ENCODE results near the gene MAPK8IP3. TPM values are rescaled to one million over a fixed set of nuclear protein-coding genes. Genes with fewer than 3 reads are reported as not detected.

The MAPK8IP3 gene
- total RNA-seq, 1 experiment from 2014 or later: 35.2 TPM

- Histone ChIP-seq H3K4me3 (ENCODE audit: insufficient read depth, low read depth, low read length) (no peak overlapping the region), H3K36me3 (replicated peaks; ENCODE audit: control insufficient read depth, insufficient read depth, low read length) (peaks cover 2% of the 10 kb centered on the region), H3K27me3 (ENCODE audit: control insufficient read depth, insufficient read depth, low read length) (no peaks in the 10 kb centered on the region)
- no peak for DNase-seq
Measured at GRCh38 chr16:1779741-1780676, 74.0 kb downstream of the MAPK8IP3 start.

- H3K27me3 ChIP-seq (ENCODE audit: control insufficient read depth, insufficient read depth, low read length): no peaks in the 10 kb centered on the region
- DNase-seq: no peak
- H3K36me3 ChIP-seq (replicated peaks; ENCODE audit: control insufficient read depth, insufficient read depth, low read length): peaks cover 2% of the 10 kb centered on the region
- H3K4me3 ChIP-seq (ENCODE audit: insufficient read depth, low read depth, low read length): no peak overlapping the region
Measured at GRCh38 chr16:1780677-1781072, 74.7 kb downstream of the MAPK8IP3 start.

- no peaks in the 10 kb centered on the region for H3K27me3 ChIP-seq (ENCODE audit: control insufficient read depth, insufficient read depth, low read length)
- peaks cover 2% of the 10 kb centered on the region for H3K36me3 ChIP-seq (replicated peaks; ENCODE audit: control insufficient read depth, insufficient read depth, low read length)
- H3K4me3 ChIP-seq (ENCODE audit: insufficient read depth, low read depth, low read length): peak overlapping the region; percentile 62
- DNase-seq: no peak
Measured at GRCh38 chr16:1781254-1781653, 75.3 kb downstream of the MAPK8IP3 start.

GRCh38 chr16:1781758-1782407 lies 75.9 kb downstream of the MAPK8IP3 start:
- H3K36me3 ChIP-seq (replicated peaks; ENCODE audit: control insufficient read depth, insufficient read depth, low read length): peaks cover 2% of the 10 kb centered on the region
- peak overlapping the region; percentile 62 for H3K4me3 ChIP-seq (ENCODE audit: insufficient read depth, low read depth, low read length)
- H3K27me3 ChIP-seq (ENCODE audit: control insufficient read depth, insufficient read depth, low read length): no peaks in the 10 kb centered on the region
- DNase-seq: peak; percentile 90

GRCh38 chr16:1782408-1783264 lies 76.6 kb downstream of the MAPK8IP3 start, which contains the start of the genes NUBP2 and SPSB3:
NUBP2 (plus strand) TSS chr16:1782960; CDS start chr16:1783021, 61 bp downstream.
SPSB3 (minus strand) TSS chr16:1782571; CDS start chr16:1781483, 1,088 bp downstream.
- Histone ChIP-seq H3K27me3 (ENCODE audit: control insufficient read depth, insufficient read depth, low read length) (no peaks in the 10 kb centered on the region), H3K36me3 (replicated peaks; ENCODE audit: control insufficient read depth, insufficient read depth, low read length) (peaks cover 2% of the 10 kb centered on the region)

GRCh38 chr16:1784977-1785845 lies 79.2 kb downstream of the MAPK8IP3 start:
- Histone ChIP-seq H3K36me3 (replicated peaks; ENCODE audit: control insufficient read depth, insufficient read depth, low read length) (peaks cover 2% of the 10 kb centered on the region), H3K27me3 (ENCODE audit: control insufficient read depth, insufficient read depth, low read length) (no peaks in the 10 kb centered on the region), H3K4me3 (ENCODE audit: insufficient read depth, low read depth, low read length) (no peak overlapping the region)
- DNase-seq: peak; percentile 34

More at GRCh38 chr16:1782408-1783264, 76.6 kb downstream of the MAPK8IP3 start, which contains the start of the genes NUBP2 and SPSB3:
- H3K4me3 ChIP-seq (ENCODE audit: insufficient read depth, low read depth, low read length): peak within 1 kb of the TSS; percentile 82
- peak; percentile 100 for DNase-seq

GRCh38 chr16:1785846-1786170 lies 79.8 kb downstream of the MAPK8IP3 start:
- no peaks in the 10 kb centered on the region for H3K27me3 ChIP-seq (ENCODE audit: control insufficient read depth, insufficient read depth, low read length)
- no peak overlapping the region for H3K4me3 ChIP-seq (ENCODE audit: insufficient read depth, low read depth, low read length)
- DNase-seq: no peak
- peaks cover 2% of the 10 kb centered on the region for H3K36me3 ChIP-seq (replicated peaks; ENCODE audit: control insufficient read depth, insufficient read depth, low read length)

- H3K27me3 ChIP-seq (ENCODE audit: control insufficient read depth, insufficient read depth, low read length): no peaks in the 10 kb centered on the region
- peak; percentile 82 for DNase-seq
- H3K4me3 ChIP-seq (ENCODE audit: insufficient read depth, low read depth, low read length): no peak overlapping the region
- H3K36me3 ChIP-seq (replicated peaks; ENCODE audit: control insufficient read depth, insufficient read depth, low read length): no peaks in the 10 kb centered on the region; the same call in none of the 2 replicates
Measured at GRCh38 chr16:1786242-1787055, 80.5 kb downstream of the MAPK8IP3 start.

GRCh38 chr16:1787056-1787321 lies 81.0 kb downstream of the MAPK8IP3 start:
- H3K4me3 ChIP-seq (ENCODE audit: insufficient read depth, low read depth, low read length): no peak overlapping the region

GRCh38 chr16:1787322-1788094 lies 81.5 kb downstream of the MAPK8IP3 start:
- H3K36me3 ChIP-seq (replicated peaks; ENCODE audit: control insufficient read depth, insufficient read depth, low read length): no peaks in the 10 kb centered on the region; the same call in none of the 2 replicates
- DNase-seq: peak; percentile 41
- H3K27me3 ChIP-seq (ENCODE audit: control insufficient read depth, insufficient read depth, low read length): no peaks in the 10 kb centered on the region
- H3K4me3 ChIP-seq (ENCODE audit: insufficient read depth, low read depth, low read length): no peak overlapping the region

More at GRCh38 chr16:1787056-1787321, 81.0 kb downstream of the MAPK8IP3 start:
- Histone ChIP-seq H3K27me3 (ENCODE audit: control insufficient read depth, insufficient read depth, low read length) (no peaks in the 10 kb centered on the region), H3K36me3 (replicated peaks; ENCODE audit: control insufficient read depth, insufficient read depth, low read length) (no peaks in the 10 kb centered on the region; the same call in none of the 2 replicates)
- DNase-seq: no peak

- H3K36me3 ChIP-seq (replicated peaks; ENCODE audit: control insufficient read depth, insufficient read depth, low read length): no peaks in the 10 kb centered on the region; the same call in none of the 2 replicates
- H3K4me3 ChIP-seq (ENCODE audit: insufficient read depth, low read depth, low read length): no peak overlapping the region
- DNase-seq: peak; percentile 41
- H3K27me3 ChIP-seq (ENCODE audit: control insufficient read depth, insufficient read depth, low read length): no peaks in the 10 kb centered on the region
Measured at GRCh38 chr16:1788095-1788707, 82.2 kb downstream of the MAPK8IP3 start.

GRCh38 chr16:1788708-1789100 lies 82.7 kb downstream of the MAPK8IP3 start:
- Histone ChIP-seq H3K4me3 (ENCODE audit: insufficient read depth, low read depth, low read length) (no peak overlapping the region), H3K36me3 (replicated peaks; ENCODE audit: control insufficient read depth, insufficient read depth, low read length) (no peaks in the 10 kb centered on the region; the same call in none of the 2 replicates), H3K27me3 (ENCODE audit: control insufficient read depth, insufficient read depth, low read length) (no peaks in the 10 kb centered on the region)
- peak; percentile 36 for DNase-seq
